ENCODE data around the gene C1orf21. TPM values are rescaled to one million over a fixed set of nuclear protein-coding genes. Genes with fewer than 3 reads are reported as not detected.

Gene C1orf21
- polyA plus RNA-seq, 1 donor, result 47.8 TPM

- DNase-seq, result no peak
Measured at GRCh38 chr1:184634296-184634695, 247.5 kb downstream of the C1orf21 start.

GRCh38 chr1:184635347-184635979 lies 248.6 kb downstream of the C1orf21 start:
- no peak for DNase-seq

GRCh38 chr1:184635980-184636431 lies 249.2 kb downstream of the C1orf21 start:
- DNase-seq, result no peak

- DNase-seq, result no peak
Measured at GRCh38 chr1:184637664-184638240, 250.9 kb downstream of the C1orf21 start.

GRCh38 chr1:184639205-184639604 lies 252.4 kb downstream of the C1orf21 start:
- no peak for DNase-seq

- no peak for DNase-seq
Measured at GRCh38 chr1:184640505-184640904, 253.7 kb downstream of the C1orf21 start.

- no peak for DNase-seq
Measured at GRCh38 chr1:184641894-184642293, 255.1 kb downstream of the C1orf21 start.

- no peak for DNase-seq
Measured at GRCh38 chr1:184643661-184644060, 256.8 kb downstream of the C1orf21 start.

- no peak for DNase-seq
Measured at GRCh38 chr1:184644771-184645170, 257.9 kb downstream of the C1orf21 start.

- DNase-seq, result no peak
Measured at GRCh38 chr1:184646178-184646701, 259.4 kb downstream of the C1orf21 start.

- DNase-seq, result no peak
Measured at GRCh38 chr1:184646824-184647223, 260.0 kb downstream of the C1orf21 start.

GRCh38 chr1:184647471-184647870 lies 260.6 kb downstream of the C1orf21 start:
- DNase-seq, result no peak

- no peak for DNase-seq
Measured at GRCh38 chr1:184648160-184648855, 261.5 kb downstream of the C1orf21 start.

- DNase-seq, result no peak
Measured at GRCh38 chr1:184648856-184649201, 262.0 kb downstream of the C1orf21 start.

GRCh38 chr1:184649451-184649888 lies 262.6 kb downstream of the C1orf21 start:
- DNase-seq, result no peak

GRCh38 chr1:184650177-184650866 lies 263.5 kb downstream of the C1orf21 start:
- no peak for DNase-seq

GRCh38 chr1:184655185-184655584 lies 268.4 kb downstream of the C1orf21 start:
- no peak for DNase-seq

GRCh38 chr1:184656221-184656620 lies 269.4 kb downstream of the C1orf21 start:
- DNase-seq, result no peak

GRCh38 chr1:184658055-184658454 lies 271.2 kb downstream of the C1orf21 start:
- no peak for DNase-seq

- DNase-seq, result no peak
Measured at GRCh38 chr1:184660462-184661191, 273.8 kb downstream of the C1orf21 start.

GRCh38 chr1:184661801-184662200 lies 275.0 kb downstream of the C1orf21 start:
- no peak for DNase-seq

GRCh38 chr1:184664042-184664660 lies 277.3 kb downstream of the C1orf21 start:
- peak; percentile 83 for DNase-seq

Measured in hindlimb muscle (tissue), 1 donor.